Measurements from ENCODE around the gene FGD4. TPM values are rescaled to one million over a fixed set of nuclear protein-coding genes. Genes with fewer than 3 reads are reported as not detected.

The FGD4 gene
- total RNA-seq, 6 experiments from 2014 or later, result 1.9 to 5.6 (median 4.8) TPM

DNA sequence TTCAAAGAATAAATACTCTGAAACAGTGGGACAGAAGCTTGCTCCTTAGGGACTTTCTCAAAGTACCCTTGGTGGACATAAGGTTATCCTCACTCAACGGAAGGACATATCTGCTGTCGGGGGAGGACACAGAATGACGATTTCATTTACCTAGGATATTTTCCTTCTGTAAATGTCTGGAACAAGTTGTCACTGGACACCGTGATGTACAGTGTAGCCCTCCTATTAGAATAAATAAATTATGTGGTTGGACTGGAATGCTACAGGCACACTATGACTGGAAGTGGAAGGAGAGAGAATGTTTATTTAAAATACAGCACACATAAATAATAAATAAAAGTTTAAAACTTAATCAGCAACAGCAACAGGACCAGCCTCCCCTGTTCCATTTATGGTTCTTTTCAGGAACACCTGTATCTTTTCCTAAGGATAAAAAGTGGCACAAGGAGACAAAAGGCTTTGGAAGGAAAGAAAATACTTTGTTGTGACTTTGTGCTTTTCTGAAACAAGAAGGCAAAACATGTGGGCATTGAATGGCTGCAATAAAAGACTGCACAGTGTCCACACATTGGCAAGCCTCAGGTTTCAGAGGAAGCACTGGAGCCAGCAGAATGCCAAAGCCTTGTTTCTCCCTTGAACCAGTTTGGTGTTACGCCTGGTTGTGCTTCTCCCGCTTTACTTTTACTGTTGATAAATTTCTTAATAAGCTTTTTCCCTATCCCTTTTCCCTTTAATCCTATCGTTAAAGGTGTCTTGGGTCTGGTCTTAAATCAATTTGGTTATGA is 36.8 kb downstream of the FGD4 start:
- Mint-ChIP-seq H3K9me3 (no peaks in the 10 kb centered on the region), H3K4me1 (ENCODE audit: low read depth) (peaks cover 26% of the 10 kb centered on the region), H3K4me3 (no peak overlapping the region), H3K27ac (no peak overlapping the region), H3K36me3 (ENCODE audit: low read depth) (no peaks in the 10 kb centered on the region), H3K27me3 (ENCODE audit: insufficient read depth) (peaks cover 4% of the 10 kb centered on the region; the same call in 1 of the 2 replicates)
- TF ChIP-seq, protein P1, sequence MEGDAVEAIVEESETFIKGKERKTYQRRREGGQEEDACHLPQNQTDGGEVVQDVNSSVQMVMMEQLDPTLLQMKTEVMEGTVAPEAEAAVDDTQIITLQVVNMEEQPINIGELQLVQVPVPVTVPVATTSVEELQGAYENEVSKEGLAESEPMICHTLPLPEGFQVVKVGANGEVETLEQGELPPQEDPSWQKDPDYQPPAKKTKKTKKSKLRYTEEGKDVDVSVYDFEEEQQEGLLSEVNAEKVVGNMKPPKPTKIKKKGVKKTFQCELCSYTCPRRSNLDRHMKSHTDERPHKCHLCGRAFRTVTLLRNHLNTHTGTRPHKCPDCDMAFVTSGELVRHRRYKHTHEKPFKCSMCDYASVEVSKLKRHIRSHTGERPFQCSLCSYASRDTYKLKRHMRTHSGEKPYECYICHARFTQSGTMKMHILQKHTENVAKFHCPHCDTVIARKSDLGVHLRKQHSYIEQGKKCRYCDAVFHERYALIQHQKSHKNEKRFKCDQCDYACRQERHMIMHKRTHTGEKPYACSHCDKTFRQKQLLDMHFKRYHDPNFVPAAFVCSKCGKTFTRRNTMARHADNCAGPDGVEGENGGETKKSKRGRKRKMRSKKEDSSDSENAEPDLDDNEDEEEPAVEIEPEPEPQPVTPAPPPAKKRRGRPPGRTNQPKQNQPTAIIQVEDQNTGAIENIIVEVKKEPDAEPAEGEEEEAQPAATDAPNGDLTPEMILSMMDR (IDR thresholded peaks at IDR 0.05), result no peak
- DNase-seq, result no peak

DNA sequence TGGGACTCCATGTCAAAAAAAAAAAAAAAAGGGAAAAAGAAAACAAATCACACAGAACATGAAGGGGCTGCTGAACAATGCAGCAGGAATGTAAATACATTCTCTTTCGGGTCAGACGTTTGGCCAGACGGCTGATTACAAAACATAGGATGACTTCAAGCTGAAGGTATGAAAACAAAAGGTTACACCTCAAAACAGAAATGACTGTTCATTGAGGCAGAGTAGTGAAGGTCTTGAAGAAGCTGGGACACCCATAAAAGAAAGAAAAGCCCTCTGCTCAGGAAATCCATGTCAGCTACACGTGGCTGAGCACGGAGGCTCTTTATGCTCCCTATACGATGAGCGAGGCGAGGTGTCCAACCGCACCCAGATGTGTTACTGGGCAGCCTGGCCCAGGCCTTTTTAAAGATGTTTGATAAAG is 37.7 kb downstream of the FGD4 start:
- TF ChIP-seq, protein P1 (IDR thresholded peaks at IDR 0.05), result no peak
- peak overlapping the region; percentile 48; the same call in 1 of the 2 replicates for H3K27ac Mint-ChIP-seq
- H3K9me3 Mint-ChIP-seq, result no peaks in the 10 kb centered on the region
- peak overlapping the region; percentile 19 for H3K4me3 Mint-ChIP-seq
- H3K36me3 Mint-ChIP-seq (ENCODE audit: low read depth), result no peaks in the 10 kb centered on the region
- peaks cover 4% of the 10 kb centered on the region; the same call in 1 of the 2 replicates for H3K27me3 Mint-ChIP-seq (ENCODE audit: insufficient read depth)
- peak; percentile 79 for DNase-seq
- H3K4me1 Mint-ChIP-seq (ENCODE audit: low read depth), result peaks cover 26% of the 10 kb centered on the region

DNA sequence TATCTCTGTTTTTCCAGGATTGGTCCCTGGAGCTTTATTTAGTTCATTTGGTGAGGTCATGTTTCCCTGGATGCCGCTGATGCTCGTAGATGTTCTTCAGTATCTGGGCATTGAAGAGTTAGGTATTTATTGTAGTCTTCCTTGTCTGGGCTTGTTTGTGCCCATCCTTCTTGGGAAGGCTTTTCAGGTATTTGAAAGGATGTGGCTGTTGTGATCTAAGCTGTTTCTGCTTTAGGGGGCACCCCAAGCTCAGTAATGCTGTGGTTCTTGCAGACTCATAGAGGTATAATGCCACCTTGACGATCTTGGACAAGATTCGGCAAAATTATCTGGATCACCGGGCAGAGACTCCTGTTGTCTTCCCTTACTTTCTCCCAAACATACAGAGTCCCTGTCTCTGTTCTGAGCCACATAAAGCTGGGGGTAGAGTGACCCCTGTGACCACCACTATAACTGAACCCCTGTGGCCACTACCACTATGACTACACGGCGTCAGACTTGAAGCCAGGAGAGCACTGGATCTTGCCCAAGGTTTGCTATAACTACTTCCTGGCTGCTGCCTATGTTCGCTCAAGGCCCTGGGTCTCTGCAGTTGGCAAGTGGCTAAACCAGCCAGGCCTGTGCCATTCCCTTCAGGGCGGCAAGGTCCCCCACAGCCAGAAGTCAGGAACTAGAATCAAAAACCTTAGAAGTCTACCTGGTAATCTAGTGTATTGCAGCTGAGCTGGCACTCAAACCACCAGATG is 40.9 kb downstream of the FGD4 start:
- Mint-ChIP-seq H3K27me3 (ENCODE audit: insufficient read depth) (peaks cover 8% of the 10 kb centered on the region; the same call in 1 of the 2 replicates), H3K4me1 (ENCODE audit: low read depth) (peaks cover 33% of the 10 kb centered on the region), H3K9me3 (no peaks in the 10 kb centered on the region), H3K27ac (no peak overlapping the region), H3K4me3 (no peak overlapping the region), H3K36me3 (ENCODE audit: low read depth) (no peaks in the 10 kb centered on the region)
- no peak for DNase-seq
- TF ChIP-seq, protein P1 (IDR thresholded peaks at IDR 0.05), result no peak

DNA sequence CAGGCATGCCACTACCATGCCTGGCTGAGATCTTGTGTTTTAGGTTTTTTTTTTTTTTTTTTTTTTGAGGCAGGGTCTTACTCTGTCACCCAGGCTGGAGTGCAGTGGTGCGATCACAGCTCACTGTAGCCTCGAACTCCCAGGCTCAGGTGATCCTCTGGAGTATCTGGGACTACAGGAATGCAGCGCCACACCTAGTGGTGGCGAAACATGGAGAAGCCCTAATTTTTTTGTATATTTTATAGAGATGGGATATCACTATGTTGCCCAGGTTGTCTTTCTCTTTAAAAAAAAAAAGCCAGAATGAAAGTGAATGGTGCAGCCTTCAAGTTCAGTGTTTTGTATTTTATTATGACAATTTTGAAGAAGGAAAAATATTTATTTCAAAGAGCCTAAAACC is 44.1 kb downstream of the FGD4 start:
- Mint-ChIP-seq H3K9me3 (no peaks in the 10 kb centered on the region), H3K27ac (no peak overlapping the region), H3K27me3 (ENCODE audit: insufficient read depth) (peaks cover 8% of the 10 kb centered on the region), H3K4me3 (no peak overlapping the region), H3K4me1 (ENCODE audit: low read depth) (peaks cover 13% of the 10 kb centered on the region), H3K36me3 (ENCODE audit: low read depth) (no peaks in the 10 kb centered on the region)
- TF ChIP-seq, protein P1 (IDR thresholded peaks at IDR 0.05), result no peak
- no peak for DNase-seq

DNA sequence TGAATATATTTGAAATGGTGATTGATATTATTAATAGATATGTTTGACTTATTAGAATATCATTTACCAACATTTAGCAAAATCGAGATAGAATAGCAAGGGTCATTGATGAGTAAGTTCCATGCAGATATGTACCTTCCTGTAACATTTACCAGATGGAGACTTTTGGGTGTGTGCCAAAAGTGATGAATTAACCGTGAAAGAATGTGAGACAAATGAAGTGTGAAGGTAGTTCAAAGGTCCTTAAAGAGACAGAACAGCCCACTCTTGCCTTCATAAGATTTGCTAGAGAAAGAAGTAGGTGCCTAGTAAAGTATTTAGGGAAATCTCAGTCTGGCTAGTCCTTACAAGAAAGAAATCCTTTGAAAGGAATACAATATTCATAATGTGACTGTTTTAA is 45.5 kb downstream of the FGD4 start:
- Mint-ChIP-seq H3K27ac (no peak overlapping the region), H3K36me3 (ENCODE audit: low read depth) (no peaks in the 10 kb centered on the region), H3K4me3 (no peak overlapping the region), H3K27me3 (ENCODE audit: insufficient read depth) (peaks cover 8% of the 10 kb centered on the region), H3K4me1 (ENCODE audit: low read depth) (peaks cover 13% of the 10 kb centered on the region), H3K9me3 (no peaks in the 10 kb centered on the region)
- TF ChIP-seq, protein P1 (IDR thresholded peaks at IDR 0.05), result no peak
- peak; percentile 20 for DNase-seq
